Measurements from ENCODE around the gene ZNF366.
A peak's percentile ranks its signal among the peaks of the same experiment; 100 is the strongest.

The ZNF366 gene

GRCh38 chr5:72507231-72507906 lies at the start of gene ZNF366:
TSS of gene ZNF366 (minus strand) at chr5:72507410. CDS start at chr5:72461496, 45,914 bp downstream.
- peak; percentile 20 for DNase-seq (ENCODE audit: low read depth, low spot score)

DNA sequence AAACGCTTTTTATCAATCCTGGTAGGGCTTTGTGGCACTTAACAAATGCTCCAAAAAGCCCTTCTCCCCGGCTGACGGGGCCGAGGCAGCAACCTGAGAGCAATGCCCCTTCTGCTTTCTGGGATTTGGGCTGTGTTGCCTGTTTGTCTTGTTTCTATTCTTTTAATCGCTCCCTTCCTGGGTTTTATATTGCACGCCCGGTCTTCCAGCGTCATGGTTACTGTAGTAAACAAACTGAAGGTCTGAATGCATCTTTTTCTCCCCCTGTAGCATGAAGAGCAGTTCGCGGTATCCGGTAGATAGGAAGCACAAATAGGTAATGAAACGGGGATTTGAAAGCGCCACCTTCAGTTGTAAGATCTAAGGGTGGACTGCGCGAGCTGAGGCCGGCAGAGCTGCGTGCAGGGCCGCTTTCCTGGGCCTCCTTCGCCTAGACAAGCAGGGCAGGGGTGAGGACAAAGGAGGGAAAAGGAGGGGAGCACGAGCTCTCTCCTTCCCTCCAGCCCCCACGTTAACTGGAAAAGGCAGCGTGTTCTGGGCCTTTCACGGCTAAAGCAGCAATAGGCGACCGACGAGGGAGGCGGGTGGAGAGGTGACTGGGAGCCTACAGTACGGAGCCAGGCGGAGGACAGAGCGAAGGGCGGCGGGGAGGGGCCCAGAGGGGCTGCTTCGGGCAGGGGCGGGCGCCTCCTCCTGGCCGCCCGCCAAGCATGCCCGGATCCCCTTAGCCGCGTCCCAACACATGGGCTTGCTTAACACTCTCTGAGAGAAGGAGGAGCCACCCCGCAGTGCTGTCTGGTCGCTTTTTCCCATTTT lies 49.3 kb upstream of the ZNF366 start:
- DNase-seq (ENCODE audit: low read depth, low spot score), result peak; percentile 68

- no peak for DNase-seq (ENCODE audit: low read depth, low spot score)
Observed at GRCh38 chr5:72555871-72556270, 48.7 kb upstream of the ZNF366 start.

- DNase-seq (ENCODE audit: low read depth, low spot score), result no peak
Observed at GRCh38 chr5:72554897-72555296, 47.7 kb upstream of the ZNF366 start.

- DNase-seq (ENCODE audit: low read depth, low spot score), result peak; percentile 93
Observed at GRCh38 chr5:72552041-72552557, 44.9 kb upstream of the ZNF366 start.

GRCh38 chr5:72550595-72550994 lies 43.4 kb upstream of the ZNF366 start:
- DNase-seq (ENCODE audit: low read depth, low spot score), result no peak

DNA sequence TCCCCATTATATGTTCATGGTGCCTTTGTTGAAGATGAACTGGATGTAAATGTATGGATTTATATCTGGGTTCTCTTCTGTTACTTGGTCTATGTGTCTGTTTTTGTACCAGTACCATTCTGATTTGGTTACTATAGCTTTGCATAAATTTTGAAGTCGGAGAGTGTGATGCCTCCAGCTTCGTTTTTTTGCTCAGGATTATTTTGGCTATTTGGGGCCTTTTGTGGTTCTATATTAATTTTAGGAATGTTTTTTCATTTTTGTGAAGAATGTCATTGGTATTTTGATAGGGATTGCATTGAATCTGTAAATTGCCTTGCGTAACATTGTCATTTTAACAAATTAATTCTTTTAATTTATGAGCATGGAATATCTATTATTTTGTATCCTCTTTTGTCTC lies 36.6 kb upstream of the ZNF366 start:
- DNase-seq (ENCODE audit: low read depth, low spot score), result no peak

DNA sequence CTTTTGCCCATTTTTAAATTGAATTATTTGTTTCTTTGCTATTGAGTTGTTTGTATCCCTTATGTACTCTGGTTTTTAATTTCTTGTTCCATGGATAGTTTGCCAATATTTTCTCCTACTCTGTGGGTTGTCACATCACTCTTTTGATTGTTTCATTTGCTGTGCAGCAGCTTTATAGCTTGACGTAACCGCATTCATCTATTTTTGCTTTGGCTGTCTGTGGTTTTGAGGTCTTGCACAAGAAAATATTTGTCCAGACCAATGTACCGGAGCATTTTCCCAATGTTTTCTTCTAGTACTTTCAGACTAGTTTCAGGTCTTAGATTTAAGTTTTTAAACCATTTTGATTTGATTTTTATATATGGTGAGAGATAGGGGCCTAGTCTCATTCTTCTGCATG lies 36.2 kb upstream of the ZNF366 start:
- peak; percentile 88 for DNase-seq (ENCODE audit: low read depth, low spot score)

DNA sequence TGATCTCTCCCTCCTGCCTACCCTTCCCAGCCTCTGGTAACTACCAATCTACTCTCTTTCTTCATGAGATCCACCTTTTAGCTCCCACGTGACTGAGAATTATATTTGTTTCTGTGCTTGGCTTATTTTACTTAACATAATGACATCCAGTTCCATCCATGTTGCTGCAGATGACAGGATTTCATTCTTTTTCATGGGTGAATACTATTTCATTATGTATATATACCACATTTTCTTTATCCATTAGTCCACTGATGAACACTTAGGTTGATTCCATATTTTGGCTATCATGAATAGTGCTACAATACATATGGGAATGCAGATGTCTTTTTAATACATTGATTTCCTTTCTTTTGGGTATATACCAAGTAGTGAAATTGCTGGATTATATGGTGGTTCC lies 35.5 kb upstream of the ZNF366 start:
- no peak for DNase-seq (ENCODE audit: low read depth, low spot score)

- peak; percentile 19 for DNase-seq (ENCODE audit: low read depth, low spot score)
Observed at GRCh38 chr5:72541501-72542225, 34.5 kb upstream of the ZNF366 start.

DNA sequence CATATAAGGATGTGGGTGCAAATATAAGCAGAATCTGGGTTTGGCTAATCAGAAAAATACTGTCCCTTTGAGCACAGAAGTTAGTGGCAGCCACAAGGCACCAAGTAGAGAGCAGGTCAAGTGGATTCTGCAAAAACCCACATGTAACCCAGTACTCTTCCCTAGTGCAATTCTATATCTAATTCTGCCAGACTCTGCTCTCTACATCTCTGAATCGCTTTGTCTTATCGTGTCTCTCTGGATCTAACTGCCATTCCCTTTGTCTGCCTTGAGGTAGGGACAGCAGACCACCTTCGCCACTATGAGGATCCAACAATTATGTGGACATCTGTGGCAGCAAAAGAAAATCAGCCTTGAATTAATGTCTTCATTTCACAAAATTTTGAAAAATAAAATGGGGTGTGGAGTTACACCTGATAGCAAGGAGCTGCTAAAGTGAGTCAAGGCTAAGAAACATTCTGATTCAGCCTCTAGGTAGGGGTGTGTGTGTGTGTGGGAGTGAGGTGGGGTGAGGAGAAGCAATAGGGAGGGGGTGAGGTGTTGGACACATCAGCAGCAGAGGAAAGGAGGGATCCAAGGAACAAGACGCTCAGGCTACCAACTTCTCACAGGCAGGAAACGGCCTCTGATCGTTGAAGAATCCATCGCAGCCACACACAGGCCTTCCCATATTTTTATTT lies 33.7 kb upstream of the ZNF366 start:
- no peak for DNase-seq (ENCODE audit: low read depth, low spot score)

DNA sequence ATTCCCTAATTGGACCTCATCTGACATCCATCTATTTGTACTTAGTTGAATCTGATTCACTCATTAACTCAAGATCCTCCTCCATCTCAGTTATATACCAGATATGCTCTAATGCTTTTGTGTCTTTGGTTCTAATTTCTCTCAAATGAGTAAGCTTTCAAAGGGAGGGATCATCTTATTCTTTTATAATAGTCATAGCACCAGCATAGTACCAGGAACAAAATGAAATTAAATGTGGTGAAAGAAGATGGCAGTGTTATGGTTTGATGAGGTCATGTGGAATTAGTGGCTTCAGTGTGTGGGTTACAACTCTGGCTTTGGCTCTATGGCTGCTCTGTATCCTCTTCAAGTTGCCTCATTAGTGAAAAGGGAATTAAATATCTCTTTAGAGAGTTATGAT lies 32.5 kb upstream of the ZNF366 start:
- no peak for DNase-seq (ENCODE audit: low read depth, low spot score)

DNA sequence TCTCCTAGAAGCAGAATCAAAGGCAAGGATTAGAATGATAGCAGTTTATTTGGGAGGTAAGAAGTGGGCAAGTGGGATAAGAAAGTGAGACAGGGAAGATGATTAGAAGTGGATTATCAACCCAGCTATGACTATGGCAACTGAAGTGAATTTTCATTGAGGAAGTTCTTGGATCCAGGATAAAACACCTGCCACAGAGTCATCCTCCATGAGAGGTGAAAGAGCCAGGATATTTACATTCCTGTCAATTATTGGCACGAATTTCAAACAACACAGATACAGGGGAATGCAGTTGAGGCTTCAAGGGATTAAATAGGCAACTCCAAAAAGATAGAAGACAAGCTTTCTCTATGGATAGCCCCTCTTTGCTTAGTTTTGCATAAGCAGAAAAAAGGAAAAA lies 31.8 kb upstream of the ZNF366 start:
- DNase-seq (ENCODE audit: low read depth, low spot score), result no peak

GRCh38 chr5:72537166-72537565 lies 30.0 kb upstream of the ZNF366 start:
- DNase-seq (ENCODE audit: low read depth, low spot score), result no peak

GRCh38 chr5:72531496-72532190 lies 24.4 kb upstream of the ZNF366 start:
- peak; percentile 64 for DNase-seq (ENCODE audit: low read depth, low spot score)

- DNase-seq (ENCODE audit: low read depth, low spot score), result no peak
Observed at GRCh38 chr5:72530196-72530595, 23.0 kb upstream of the ZNF366 start.

GRCh38 chr5:72529383-72529782 lies 22.2 kb upstream of the ZNF366 start:
- no peak for DNase-seq (ENCODE audit: low read depth, low spot score)

GRCh38 chr5:72525816-72526215 lies 18.6 kb upstream of the ZNF366 start:
- no peak for DNase-seq (ENCODE audit: low read depth, low spot score)

DNA sequence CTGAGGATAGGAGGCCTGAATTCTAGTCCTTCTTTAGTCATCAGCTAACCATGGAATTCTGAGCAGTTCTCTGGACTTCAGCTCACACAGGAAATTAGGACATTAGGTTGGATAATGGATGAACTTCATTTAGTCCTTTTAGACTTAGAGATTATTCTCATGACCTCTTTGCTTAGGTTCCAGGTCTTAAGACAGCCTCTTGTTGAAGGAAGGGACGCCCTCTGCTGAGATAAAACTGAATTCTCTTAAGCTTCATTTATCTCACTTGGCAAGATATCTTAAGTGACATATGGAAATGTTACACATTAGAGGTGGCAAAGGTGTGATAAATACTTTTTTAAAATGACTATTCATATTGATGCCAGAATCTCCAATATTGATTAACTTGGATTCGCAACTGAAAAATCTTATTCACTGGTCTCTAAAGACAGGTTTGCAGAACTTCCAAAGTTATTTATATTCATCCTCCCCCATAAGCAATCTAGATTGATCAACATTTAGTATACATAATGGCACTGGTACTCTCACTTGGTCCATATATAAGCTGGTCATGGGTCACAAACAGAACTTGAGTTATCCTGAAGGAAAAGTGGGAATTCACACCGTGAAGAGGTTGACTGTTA lies 16.9 kb upstream of the ZNF366 start:
- peak; percentile 69 for DNase-seq (ENCODE audit: low read depth, low spot score)

GRCh38 chr5:72522607-72523006 lies 15.4 kb upstream of the ZNF366 start:
- no peak for DNase-seq (ENCODE audit: low read depth, low spot score)

DNA sequence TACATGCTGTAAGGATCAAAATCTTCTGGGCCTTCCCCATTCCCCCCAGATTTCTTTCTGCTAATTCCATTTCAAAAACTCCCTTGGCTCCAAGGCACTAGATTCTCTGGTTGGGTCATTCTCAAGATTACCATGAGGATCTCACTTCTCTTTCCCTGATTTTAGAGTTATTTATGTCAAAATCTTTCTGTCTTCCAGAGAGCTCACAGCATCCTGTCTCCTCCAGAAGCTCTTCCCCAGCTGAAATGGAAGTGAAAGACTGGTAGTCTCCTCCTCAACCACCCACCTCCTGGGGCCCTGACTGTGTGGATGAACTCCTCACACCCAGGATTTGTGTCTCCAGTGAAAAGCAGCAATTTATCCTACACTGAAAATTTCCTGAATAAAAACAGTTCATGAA lies 11.9 kb upstream of the ZNF366 start:
- DNase-seq (ENCODE audit: low read depth, low spot score), result no peak
